Stromal cell of bone marrow (primary cell): Measurements from ENCODE around the gene GPR18.

Experiments used
- DNase-seq: peaks from one replicate; pipeline ENCODE4 v3.0.0-alpha.2; 2012; ENCODE audit warnings: low read depth

Gene GPR18

DNA sequence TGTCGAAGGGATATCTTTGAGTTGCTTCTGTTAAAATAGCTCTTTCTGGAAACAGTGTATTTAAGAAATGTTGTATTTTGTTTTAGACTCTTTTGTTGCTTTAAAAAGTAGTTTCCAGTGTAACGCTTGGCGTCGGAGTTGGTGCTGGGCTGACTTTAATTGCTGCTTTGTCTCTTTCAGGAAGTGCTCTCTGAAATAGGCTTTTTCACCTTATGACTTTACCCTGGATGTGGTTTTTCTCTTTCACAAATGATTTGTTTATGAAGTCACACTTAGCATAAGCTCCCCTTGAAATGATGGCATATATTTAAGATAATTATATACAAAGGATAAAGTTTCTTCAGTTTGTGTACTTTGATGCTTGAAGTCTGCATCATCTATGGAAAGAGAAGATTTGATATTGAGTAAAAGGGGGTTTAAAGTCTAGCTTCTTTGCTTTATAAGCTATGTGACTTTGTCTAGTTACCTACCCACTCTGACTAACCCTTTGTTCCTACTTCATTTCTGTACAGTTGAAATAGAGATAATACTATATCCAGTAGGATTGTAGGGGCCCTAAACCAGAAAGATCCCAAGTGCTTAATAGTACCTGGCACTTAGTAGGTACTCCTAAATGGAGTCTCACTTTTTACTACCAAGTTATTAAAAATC lies at the start of gene GPR18:
Gene GPR18, minus strand, starts transcription at position 170 of the 651 bp plus-strand sequence. CDS start 2,507 bp downstream, outside the sequence.
- no peak for DNase-seq

DNA sequence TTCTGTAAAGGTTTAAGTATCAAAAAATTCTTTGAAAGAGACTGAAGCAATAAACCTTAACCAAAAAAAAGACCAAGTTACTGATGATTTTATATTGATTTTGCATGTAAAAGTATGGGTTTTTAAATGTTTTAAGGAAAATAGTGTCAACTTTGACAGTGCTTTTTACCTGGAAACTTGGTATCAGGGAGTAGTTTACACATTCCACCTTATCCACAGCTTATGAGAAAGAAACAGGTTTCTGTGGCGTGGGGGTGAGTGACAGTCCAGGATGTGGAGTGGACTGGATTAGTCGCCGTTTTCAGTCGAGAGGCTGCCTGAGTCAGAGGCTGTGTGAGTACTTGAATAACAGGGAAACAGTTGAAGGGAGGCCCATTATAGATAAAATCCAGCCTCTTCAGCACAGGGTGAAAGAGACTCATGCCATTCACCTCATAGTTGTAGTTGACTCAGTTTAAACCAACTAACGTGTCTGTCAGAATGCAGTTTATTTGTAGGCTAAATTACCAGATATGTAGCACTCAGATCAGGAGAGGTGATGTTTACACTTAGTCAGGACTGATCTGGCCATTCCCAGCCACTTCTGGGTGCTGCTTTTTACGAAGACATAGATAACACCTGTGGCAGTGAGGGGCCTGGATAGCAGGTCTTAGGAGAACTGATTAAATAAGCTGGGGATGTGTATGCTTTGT lies 49.6 kb upstream of the GPR18 start:
- peak; percentile 70 for DNase-seq

DNA sequence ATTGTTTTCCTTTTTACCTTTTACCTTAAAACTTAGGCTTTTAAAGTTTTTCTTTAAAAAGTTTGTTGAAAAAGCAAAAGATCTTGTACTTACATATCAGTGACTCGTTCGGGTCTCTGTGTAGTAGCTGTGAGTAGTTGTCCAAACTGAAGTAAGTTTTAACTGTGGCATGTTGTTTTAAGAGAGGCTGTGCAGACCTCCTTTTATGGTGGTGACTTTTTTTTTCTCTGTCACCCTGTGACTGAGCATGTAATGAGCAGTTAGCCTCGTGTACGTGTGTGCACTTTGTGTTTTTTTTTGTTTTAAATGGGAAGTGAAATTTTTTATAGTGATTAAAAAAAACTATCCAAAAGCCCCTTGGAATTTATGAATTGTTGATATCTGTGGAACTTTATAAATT lies 49.1 kb upstream of the GPR18 start, which contains the start of gene GPR183:
Gene GPR183, minus strand, starts transcription at position 153 of the 400 bp plus-strand sequence. CDS start 11,254 bp downstream, outside the sequence.
- no peak for DNase-seq

GRCh38 chr13:99305566-99305965 lies 47.4 kb upstream of the GPR18 start:
- no peak for DNase-seq

GRCh38 chr13:99305158-99305557 lies 47.0 kb upstream of the GPR18 start:
- DNase-seq, result no peak

DNA sequence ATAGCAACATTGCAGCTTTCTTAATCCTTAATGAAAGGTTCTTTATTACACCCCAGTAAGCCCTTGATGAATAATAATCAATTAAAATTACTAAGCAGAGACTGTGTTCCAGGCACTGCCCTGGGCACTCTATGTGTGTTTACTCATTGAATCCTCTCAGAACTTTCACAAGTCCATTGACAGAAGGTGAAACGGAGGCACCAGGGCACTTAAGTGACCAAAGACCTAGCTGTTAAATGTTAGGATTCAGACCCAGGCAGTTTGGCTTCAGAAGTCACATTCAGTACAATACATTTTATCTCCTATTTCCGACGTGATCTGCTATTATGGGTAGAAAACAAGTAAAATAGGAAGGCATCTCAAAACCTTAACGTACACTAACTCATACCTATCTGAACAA lies 46.4 kb upstream of the GPR18 start:
- no peak for DNase-seq

DNA sequence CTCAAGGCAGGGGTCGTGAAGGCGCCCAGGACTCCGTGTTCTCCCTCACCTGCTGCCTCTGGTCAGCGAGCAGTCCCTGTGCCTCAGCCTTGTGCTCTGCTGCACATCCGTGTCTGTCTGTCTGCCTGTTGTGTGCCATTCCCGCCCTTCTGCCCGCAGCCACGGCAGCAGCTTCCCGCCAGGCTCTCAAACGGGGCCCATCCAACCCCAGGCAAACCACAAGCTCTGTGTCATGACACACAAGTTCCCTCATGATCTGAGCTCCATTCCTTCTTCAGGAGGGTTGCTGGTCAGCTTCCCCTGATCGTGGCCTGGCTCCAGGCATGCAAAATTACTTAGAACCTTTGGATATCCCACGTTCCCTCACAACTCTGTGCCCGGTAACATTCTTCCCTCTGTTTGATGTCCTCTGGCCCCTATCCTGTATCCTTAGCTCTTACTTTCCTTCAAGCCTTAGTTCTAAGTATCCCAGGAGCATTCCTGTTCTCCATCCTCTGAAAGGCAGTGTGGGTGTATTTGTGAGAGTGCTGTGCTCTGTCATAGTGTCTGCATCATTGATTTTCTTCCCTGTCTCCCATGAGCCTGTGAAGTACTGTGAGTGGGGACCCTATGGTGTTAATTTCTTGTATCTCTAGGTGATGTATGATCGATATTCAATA lies 45.8 kb upstream of the GPR18 start:
- DNase-seq, result no peak

- no peak for DNase-seq
Observed at GRCh38 chr13:99302637-99303505, 44.7 kb upstream of the GPR18 start.

- no peak for DNase-seq
Observed at GRCh38 chr13:99301913-99302636, 43.9 kb upstream of the GPR18 start.

DNA sequence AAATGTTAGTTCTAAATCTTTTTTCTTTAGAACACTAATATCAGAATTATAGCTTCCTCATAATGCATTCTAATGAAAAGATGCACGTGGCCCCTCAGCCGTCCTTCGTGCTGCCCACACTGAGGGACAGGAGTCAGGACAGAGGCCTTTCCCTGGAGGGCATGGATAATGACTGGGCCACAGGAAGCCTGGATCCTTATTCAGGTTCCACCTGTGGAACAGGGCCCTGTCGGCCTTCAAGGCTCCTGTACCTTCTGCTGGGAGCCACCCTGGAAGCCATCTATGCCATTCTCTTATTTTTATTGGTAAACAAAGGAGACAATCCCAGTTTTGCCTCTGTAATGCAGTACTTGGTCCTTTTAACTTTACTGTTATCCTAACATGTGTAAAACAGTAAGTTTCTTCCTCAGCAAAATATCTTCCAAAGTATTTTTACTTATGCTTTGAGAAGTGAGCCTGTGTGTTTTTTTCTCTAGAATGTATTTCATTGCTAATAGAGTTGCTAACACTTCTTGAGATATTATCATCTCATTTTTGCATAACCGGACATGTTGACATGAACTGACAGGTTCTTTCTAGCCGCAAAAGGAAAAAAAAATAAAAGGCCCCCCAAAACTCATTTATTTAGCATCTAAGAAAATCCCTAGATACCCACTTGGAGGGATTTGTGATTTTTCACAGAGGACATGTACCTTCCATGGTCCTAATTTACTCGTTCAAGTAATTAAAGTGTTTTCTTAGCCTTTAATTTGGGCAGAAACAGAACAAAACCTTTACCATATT lies 43.1 kb upstream of the GPR18 start:
- DNase-seq, result no peak

GRCh38 chr13:99299920-99300341 lies 41.8 kb upstream of the GPR18 start:
- DNase-seq, result no peak

DNA sequence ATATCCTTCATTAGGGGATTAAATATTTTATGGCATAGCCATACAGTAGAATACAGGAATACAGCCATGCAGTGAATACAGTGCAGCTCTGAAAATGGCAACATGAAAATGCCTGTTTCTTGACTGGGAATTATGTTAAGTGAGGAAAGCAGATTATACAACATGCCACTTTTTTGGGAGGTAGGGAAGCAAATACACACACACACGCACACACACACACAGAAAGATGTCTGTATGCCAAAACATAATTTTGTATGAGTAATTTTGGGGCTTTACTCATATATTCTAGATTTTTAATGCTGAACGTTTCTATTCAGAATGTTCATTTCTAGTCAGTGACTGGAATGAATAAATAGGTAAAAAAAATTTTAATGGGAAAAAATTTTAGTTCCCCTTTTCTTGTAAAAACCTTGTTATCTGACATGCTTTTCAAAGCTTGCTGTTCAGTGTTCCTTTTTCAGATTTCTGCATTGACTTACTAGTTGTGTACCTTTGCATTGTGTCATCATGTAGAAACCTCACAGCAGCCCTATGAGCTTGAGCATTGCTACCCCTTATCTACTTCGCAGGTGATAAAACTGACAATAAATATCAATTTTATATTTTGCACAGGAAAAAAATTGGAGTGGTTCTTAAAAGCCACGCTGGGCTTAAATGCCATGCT lies 41.2 kb upstream of the GPR18 start:
- DNase-seq, result no peak

DNA sequence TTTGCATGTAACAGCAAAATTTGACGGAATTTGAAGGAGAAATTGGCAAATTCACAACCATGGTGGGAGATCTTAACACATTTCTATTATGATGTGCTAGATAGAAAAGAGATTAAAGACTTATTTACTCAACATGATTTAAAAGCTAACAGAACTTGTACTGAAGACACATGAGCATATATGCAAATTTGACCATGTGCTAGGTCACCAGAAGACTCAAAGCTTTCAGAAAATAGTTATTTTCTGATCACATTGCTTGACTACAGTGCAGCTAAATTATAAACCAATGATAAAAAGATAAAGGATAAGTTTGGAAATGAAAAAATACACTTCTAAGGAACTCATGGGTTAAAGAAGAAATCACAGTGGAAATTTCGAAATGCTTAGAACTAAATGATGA lies 39.9 kb upstream of the GPR18 start:
- DNase-seq, result no peak

DNA sequence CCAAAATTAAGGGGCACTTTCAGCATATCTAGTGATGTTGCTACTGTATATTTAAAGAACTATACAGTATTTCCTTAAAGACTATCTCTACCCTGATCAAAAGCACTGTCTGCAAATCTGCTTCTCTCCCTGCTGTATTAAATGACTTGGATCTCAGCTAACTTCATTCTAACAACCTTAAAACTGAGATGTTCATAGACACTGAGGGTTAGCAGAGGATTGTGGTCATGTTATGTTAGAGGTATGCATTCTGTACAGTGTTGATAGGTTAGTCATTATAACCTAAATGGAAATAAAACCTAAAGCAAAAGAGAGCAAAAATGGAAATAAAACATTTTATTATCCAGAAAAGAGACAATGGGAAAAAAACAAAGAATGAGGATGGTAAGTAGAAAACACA lies 39.2 kb upstream of the GPR18 start:
- DNase-seq, result no peak

GRCh38 chr13:99296398-99296797 lies 38.2 kb upstream of the GPR18 start:
- DNase-seq, result peak; percentile 25

GRCh38 chr13:99295488-99296252 lies 37.5 kb upstream of the GPR18 start:
- no peak for DNase-seq

DNA sequence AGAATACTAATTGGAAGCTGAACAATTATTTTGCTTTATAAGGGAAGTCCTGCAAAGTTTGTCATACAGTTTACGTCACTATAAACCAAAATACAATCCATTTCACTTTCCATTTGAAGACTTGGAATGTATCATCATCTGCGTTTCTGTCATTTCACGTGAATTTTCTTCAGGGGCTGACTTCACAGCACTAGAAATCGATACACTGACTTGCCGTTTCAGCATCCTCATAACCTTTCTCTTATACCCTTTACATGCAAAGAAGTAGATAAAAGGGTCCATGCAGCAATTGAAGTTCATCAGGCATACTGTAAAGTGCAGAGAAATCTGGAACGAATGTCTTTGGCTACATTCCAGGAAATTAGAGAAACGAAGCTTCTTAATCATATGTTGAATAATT lies 36.8 kb upstream of the GPR18 start:
- no peak for DNase-seq

GRCh38 chr13:99294198-99294597 lies 36.0 kb upstream of the GPR18 start:
- DNase-seq, result no peak

DNA sequence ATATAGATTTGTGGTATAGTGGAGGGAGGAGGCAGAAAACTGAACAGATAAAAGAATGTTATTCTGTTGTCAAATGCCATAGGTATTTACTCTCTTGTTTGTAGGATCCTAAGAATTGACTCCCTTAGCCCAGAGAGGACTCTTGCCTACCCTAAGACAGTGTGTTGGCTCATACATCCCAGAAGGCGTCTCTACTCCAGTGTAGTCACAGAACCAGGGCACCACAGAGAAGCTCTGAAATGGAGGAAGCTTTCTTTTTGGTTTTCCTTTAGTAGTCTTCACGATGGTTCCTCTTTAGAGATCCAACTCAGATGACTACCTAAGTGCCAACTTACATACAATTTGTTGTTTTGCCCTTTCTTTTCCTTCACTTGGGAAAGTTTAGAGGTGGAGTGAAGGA lies 35.0 kb upstream of the GPR18 start:
- DNase-seq, result no peak
